ENCODE data around the gene FAM9C. TPM values are rescaled to one million over a fixed set of nuclear protein-coding genes. Genes with fewer than 3 reads are reported as not detected.

Gene FAM9C
- total and polyA plus RNA-seq, 2 experiments from 2014 or later: not detected

- Histone ChIP-seq H2AFZ (peak overlapping the region; percentile 58; the same call in 1 of the 2 replicates), H3K9ac (no peak overlapping the region), H3K27me3 (replicated peaks; ENCODE audit: insufficient read depth) (no peaks in the 10 kb centered on the region), H3K9me2 (ENCODE audit: insufficient read depth) (no peaks in the 10 kb centered on the region), H3K79me2 (ENCODE audit: insufficient read depth) (no peaks in the 10 kb centered on the region), H4K20me1 (ENCODE audit: insufficient read depth) (no peaks in the 10 kb centered on the region), H3K4me2 (ENCODE audit: unreplicated experiment) (no peak overlapping the region), H3K4me3 (no peak overlapping the region), H3K36me3 (ENCODE audit: low read depth) (no peaks in the 10 kb centered on the region), H3K4me1 (ENCODE audit: insufficient read depth) (peaks cover 15% of the 10 kb centered on the region), H3K27ac (no peak overlapping the region), H3F3A (ENCODE audit: insufficient read depth) (peaks cover 12% of the 10 kb centered on the region; the same call in 1 of the 2 replicates), H3K9me3 (ENCODE audit: low read depth) (no peaks in the 10 kb centered on the region)
- no peak for DNase-seq
- no peak for TF ChIP-seq EZH2 (IDR thresholded peaks at IDR 0.05; ENCODE audit: insufficient read depth, poor library complexity, severe bottlenecking)
- no peak for TF ChIP-seq EZH2phosphoT487 (IDR thresholded peaks at IDR 0.05; ENCODE audit: insufficient read depth, low read depth)
- in situ Hi-C loops (cut with MboI): no loop called here
- WGBS, 2 experiments (ENCODE audit: low coverage in 1 of 2, low lambda C conversion rate in 2 of 2, missing lambda C conversion rate in 2 of 2): 63 to 69% methylated on average over 11 of the region's 11 CpGs
Measured at GRCh38 chrX:13082206-13083065, 38.0 kb upstream of the FAM9C start.

DNA sequence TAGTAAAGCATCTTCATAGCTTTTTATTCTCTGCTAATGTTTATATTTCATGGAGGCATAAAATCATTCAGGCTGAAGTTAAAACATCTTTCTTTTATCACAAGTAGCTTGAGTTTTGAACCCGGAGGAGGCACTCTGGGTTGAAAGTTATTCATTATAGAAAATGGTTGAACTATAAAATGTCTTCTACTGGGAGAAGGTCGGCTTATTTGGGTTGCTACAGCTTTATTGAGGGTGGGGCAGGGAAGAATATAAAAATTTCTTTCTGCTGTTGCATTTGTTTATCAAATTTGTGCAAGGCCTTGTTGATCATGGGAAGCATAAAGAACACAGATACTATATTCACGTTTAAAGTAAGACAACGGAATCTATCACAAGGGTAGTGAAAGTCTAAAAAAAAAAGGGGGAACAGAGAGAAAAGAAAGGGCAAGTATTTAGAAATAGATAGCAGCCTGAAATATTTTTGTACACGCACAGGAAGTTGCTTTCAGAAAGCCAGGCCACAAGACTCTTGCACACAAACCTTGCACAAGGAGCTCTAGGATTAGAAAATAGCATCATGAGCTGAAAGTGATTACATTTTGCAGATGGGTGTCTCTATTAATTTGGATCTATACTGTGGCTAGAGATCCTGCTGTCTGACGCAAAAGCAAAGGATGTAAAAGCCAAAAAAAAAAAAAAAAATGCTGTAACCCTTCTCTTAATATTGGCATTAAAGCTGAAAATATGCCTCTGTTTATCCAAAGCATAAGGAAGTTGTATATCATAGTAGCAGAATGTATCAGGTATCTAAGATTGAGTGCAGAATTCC, 37.2 kb upstream of the FAM9C start:
- no peak overlapping the region for H3K4me2 ChIP-seq (ENCODE audit: unreplicated experiment)
- WGBS, 2 experiments (ENCODE audit: low coverage in 1 of 2, low lambda C conversion rate in 2 of 2, missing lambda C conversion rate in 2 of 2): 16 to 19% methylated on average over 6 of the region's 6 CpGs
- peaks cover 20% of the 10 kb centered on the region for H3K4me1 ChIP-seq (ENCODE audit: insufficient read depth)
- no peak overlapping the region for H3K27ac ChIP-seq
- no peaks in the 10 kb centered on the region for H3K9me2 ChIP-seq (ENCODE audit: insufficient read depth)
- H4K20me1 ChIP-seq (ENCODE audit: insufficient read depth): no peaks in the 10 kb centered on the region
- H3K9ac ChIP-seq: no peak overlapping the region
- in situ Hi-C loops (cut with MboI): no loop called here
- no peaks in the 10 kb centered on the region for H3K9me3 ChIP-seq (ENCODE audit: low read depth)
- no peak overlapping the region for H3K4me3 ChIP-seq
- peaks cover 15% of the 10 kb centered on the region; the same call in 1 of the 2 replicates for H3F3A ChIP-seq (ENCODE audit: insufficient read depth)
- H3K27me3 ChIP-seq (replicated peaks; ENCODE audit: insufficient read depth): no peaks in the 10 kb centered on the region
- peak; percentile 42 for DNase-seq
- H3K36me3 ChIP-seq (ENCODE audit: low read depth): no peaks in the 10 kb centered on the region
- no peak for TF ChIP-seq EZH2 (IDR thresholded peaks at IDR 0.05; ENCODE audit: insufficient read depth, poor library complexity, severe bottlenecking)
- TF ChIP-seq EZH2phosphoT487 (IDR thresholded peaks at IDR 0.05; ENCODE audit: insufficient read depth, low read depth): no peak
- H2AFZ ChIP-seq: peak overlapping the region; percentile 58
- no peaks in the 10 kb centered on the region for H3K79me2 ChIP-seq (ENCODE audit: insufficient read depth)

DNA sequence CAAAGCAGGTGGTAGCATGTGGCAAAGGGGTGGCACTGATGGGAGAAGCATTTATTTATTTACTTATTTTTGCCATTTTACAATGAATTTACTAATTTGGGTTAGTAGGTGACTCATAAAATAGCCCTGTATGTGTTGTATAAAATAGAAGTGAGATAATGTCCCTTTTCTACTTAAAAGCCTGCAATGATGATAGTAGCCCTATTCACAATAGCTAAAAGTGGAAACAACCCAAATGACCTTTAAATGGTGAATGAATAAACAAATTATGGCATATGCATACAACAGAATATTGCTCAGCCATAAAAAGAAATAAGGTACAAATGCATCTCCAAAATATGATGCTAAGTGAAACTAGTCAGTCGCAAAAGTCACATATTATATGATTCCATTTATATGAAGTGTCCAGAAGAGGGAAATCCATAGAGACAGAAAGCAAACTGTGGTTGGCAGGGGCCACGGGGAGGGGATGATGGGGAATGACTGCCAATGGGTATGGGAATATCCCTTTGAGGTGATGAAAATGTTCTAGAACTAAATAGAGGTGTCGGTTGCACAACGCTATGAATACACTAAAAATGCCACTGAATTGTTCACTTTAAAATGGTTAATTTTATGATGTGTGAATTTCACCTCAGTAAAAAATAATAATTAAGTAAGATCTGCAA, 35.8 kb upstream of the FAM9C start:
- H3K4me3 ChIP-seq: no peak overlapping the region
- no peak overlapping the region for H2AFZ ChIP-seq
- no peaks in the 10 kb centered on the region for H3K9me2 ChIP-seq (ENCODE audit: insufficient read depth)
- peaks cover 15% of the 10 kb centered on the region; the same call in 1 of the 2 replicates for H3F3A ChIP-seq (ENCODE audit: insufficient read depth)
- TF ChIP-seq EZH2phosphoT487 (IDR thresholded peaks at IDR 0.05; ENCODE audit: insufficient read depth, low read depth) (no peak), EZH2 (IDR thresholded peaks at IDR 0.05; ENCODE audit: insufficient read depth, poor library complexity, severe bottlenecking) (no peak)
- H3K9me3 ChIP-seq (ENCODE audit: low read depth): no peaks in the 10 kb centered on the region
- no peak overlapping the region for H3K9ac ChIP-seq
- H3K27ac ChIP-seq: no peak overlapping the region
- H3K4me1 ChIP-seq (ENCODE audit: insufficient read depth): peaks cover 20% of the 10 kb centered on the region
- H3K4me2 ChIP-seq (ENCODE audit: unreplicated experiment): no peak overlapping the region
- no peaks in the 10 kb centered on the region for H3K27me3 ChIP-seq (replicated peaks; ENCODE audit: insufficient read depth)
- no peaks in the 10 kb centered on the region for H3K36me3 ChIP-seq (ENCODE audit: low read depth)
- no peak for DNase-seq
- no peaks in the 10 kb centered on the region for H4K20me1 ChIP-seq (ENCODE audit: insufficient read depth)
- no peaks in the 10 kb centered on the region for H3K79me2 ChIP-seq (ENCODE audit: insufficient read depth)
- WGBS, 2 experiments (ENCODE audit: low coverage in 1 of 2, low lambda C conversion rate in 2 of 2, missing lambda C conversion rate in 2 of 2): 100% methylated on average over 4 of the region's 4 CpGs
- in situ Hi-C loops (cut with MboI): no loop called here
